Measurements from ENCODE around the gene EMP2.

Gene EMP2

DNA sequence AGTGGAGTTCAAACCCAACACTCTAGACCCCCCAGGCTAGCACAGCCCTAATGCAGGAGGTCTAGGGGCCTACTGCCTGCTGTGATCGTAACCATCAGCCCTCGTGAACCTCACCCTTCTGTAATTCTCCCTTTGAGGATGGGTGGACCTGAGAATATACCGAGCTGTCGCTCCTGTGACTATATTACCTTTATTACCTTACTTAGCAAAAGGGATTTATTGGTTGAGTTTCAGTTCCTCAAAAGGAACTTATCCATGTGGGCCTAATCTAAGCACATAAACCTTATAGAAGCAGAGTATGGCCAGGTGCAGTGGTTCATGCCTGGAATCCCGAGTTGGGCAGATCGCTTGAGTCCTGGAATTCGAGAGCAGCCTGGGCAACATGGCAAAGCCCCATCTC, 19.2 kb upstream of the EMP2 start:
- H3K36me3 ChIP-seq (ENCODE audit: control insufficient read depth, insufficient read depth, low read length), result no peaks in the 10 kb centered on the region
- TF ChIP-seq, protein P1, sequence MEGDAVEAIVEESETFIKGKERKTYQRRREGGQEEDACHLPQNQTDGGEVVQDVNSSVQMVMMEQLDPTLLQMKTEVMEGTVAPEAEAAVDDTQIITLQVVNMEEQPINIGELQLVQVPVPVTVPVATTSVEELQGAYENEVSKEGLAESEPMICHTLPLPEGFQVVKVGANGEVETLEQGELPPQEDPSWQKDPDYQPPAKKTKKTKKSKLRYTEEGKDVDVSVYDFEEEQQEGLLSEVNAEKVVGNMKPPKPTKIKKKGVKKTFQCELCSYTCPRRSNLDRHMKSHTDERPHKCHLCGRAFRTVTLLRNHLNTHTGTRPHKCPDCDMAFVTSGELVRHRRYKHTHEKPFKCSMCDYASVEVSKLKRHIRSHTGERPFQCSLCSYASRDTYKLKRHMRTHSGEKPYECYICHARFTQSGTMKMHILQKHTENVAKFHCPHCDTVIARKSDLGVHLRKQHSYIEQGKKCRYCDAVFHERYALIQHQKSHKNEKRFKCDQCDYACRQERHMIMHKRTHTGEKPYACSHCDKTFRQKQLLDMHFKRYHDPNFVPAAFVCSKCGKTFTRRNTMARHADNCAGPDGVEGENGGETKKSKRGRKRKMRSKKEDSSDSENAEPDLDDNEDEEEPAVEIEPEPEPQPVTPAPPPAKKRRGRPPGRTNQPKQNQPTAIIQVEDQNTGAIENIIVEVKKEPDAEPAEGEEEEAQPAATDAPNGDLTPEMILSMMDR (IDR thresholded peaks at IDR 0.05; ENCODE audit: insufficient read depth, low read length, poor library complexity, severe bottlenecking), result no peak
- H3K27me3 ChIP-seq (replicated peaks; ENCODE audit: control insufficient read depth, insufficient read depth, low read length), result no peaks in the 10 kb centered on the region
- DNase-seq (ENCODE audit: extremely low read depth, insufficient read length), result no peak
- no peak overlapping the region for H3K4me3 ChIP-seq (replicated peaks; ENCODE audit: low read depth, low read length)

DNA sequence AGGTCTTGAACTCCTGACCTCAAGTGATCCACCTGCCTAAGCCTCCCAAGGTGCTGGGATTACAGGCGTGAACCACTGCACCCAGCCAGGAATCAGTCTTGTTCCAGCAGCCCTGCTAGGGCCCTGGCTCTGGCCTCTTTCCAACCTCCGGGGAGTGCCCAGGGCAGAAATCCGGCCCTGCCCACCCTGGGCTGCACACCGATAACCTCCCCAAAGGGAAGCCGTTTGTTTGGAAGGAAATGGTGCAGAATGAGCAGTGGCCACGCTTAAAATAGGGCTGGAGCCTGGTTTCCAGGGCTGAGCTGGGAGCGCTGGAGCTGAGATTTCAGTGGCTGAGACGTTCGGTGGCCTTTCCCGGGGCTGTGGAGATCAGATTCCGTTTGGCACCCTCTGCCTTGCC, 17.8 kb upstream of the EMP2 start:
- H3K4me3 ChIP-seq (replicated peaks; ENCODE audit: low read depth, low read length), result no peak overlapping the region
- DNase-seq (ENCODE audit: extremely low read depth, insufficient read length), result no peak
- H3K27me3 ChIP-seq (replicated peaks; ENCODE audit: control insufficient read depth, insufficient read depth, low read length), result no peaks in the 10 kb centered on the region
- TF ChIP-seq, protein P1 (IDR thresholded peaks at IDR 0.05; ENCODE audit: insufficient read depth, low read length, poor library complexity, severe bottlenecking), result no peak
- H3K36me3 ChIP-seq (ENCODE audit: control insufficient read depth, insufficient read depth, low read length), result no peaks in the 10 kb centered on the region

DNA sequence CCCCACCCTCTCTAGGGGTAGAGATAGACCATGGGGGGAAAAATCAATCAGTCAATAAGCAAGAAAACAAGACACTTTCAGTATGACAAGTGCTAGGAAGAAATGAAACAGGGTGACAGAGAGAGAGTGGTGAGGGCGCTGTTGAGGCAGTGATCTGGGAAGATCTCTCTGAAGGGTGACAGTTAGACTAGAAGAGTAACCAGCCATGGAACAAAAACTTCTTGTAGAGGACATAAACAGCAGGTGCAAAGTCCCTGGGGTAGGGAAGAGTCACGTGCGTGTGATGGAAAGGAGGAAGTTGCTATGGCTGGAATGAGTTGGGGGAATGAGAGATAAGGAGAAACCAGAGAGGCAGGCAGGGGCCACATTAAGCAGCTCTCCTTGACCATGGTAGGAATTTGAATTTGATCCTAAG, 16.8 kb upstream of the EMP2 start:
- Histone ChIP-seq H3K4me3 (replicated peaks; ENCODE audit: low read depth, low read length) (no peak overlapping the region), H3K36me3 (ENCODE audit: control insufficient read depth, insufficient read depth, low read length) (no peaks in the 10 kb centered on the region), H3K27me3 (replicated peaks; ENCODE audit: control insufficient read depth, insufficient read depth, low read length) (no peaks in the 10 kb centered on the region)
- TF ChIP-seq, protein P1 (IDR thresholded peaks at IDR 0.05; ENCODE audit: insufficient read depth, low read length, poor library complexity, severe bottlenecking), result peak; percentile 41
- no peak for DNase-seq (ENCODE audit: extremely low read depth, insufficient read length)

DNA sequence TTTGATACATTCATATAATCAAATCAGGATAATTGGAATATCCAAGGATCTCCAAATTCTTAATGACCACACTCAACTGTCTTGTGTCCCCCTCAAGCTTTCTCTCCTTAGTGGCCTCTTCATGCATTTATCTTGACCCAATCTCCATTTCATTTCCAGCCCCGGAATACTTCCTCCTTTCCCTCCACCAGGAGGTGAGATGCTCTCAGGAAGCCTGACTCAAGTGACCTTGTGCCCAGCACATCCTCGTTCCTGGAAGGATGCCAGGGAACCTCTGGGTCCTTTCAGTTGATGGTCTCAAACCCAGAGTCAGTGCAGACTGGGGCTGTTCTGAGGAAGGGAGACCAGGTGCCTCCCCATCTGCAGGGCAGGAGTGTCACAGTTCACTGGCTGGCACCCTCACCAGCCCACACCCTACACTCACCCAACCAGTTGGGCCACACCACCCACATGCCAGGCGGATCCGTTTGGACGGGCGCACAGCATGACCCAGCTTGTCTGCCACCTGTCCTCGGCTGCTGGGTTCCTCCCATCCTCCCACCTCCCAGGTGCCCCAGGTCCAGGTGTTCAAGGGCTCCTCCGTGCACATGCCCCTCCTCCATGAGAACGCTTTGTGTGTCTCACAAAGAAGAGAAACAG, 14.0 kb upstream of the EMP2 start:
- no peaks in the 10 kb centered on the region; the same call in 1 of the 2 replicates for H3K27me3 ChIP-seq (replicated peaks; ENCODE audit: control insufficient read depth, insufficient read depth, low read length)
- no peak overlapping the region for H3K4me3 ChIP-seq (replicated peaks; ENCODE audit: low read depth, low read length)

DNA sequence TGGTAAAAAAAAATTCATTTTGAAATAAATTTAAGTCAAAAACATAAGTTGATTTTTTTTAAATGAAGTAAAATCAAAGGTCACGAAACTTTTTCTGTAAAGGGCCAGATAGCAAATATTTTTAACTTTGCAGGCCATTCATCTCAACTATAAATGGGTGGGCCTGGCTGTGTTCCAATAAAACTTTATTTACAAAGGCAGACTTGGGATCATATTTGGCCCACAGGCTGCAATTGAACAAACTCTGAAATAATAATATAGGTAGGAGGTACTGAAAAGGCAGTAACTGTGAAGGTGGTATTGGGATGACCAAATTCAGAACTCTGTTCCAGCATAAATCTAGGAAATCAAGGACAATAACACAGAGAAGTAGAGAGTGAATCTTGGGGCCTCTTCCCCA, 12.2 kb upstream of the EMP2 start:
- Histone ChIP-seq H3K36me3 (ENCODE audit: control insufficient read depth, insufficient read depth, low read length) (no peaks in the 10 kb centered on the region), H3K27me3 (replicated peaks; ENCODE audit: control insufficient read depth, insufficient read depth, low read length) (no peaks in the 10 kb centered on the region; the same call in 1 of the 2 replicates), H3K4me3 (replicated peaks; ENCODE audit: low read depth, low read length) (no peak overlapping the region)
- TF ChIP-seq, protein P1 (IDR thresholded peaks at IDR 0.05; ENCODE audit: insufficient read depth, low read length, poor library complexity, severe bottlenecking), result no peak
- no peak for DNase-seq (ENCODE audit: extremely low read depth, insufficient read length)

More for the DNA sequence above, 14.0 kb upstream of the EMP2 start:
- peak; percentile 30 for DNase-seq (ENCODE audit: extremely low read depth, insufficient read length)
- H3K36me3 ChIP-seq (ENCODE audit: control insufficient read depth, insufficient read depth, low read length), result no peaks in the 10 kb centered on the region
- TF ChIP-seq, protein P1 (IDR thresholded peaks at IDR 0.05; ENCODE audit: insufficient read depth, low read length, poor library complexity, severe bottlenecking), result no peak

DNA sequence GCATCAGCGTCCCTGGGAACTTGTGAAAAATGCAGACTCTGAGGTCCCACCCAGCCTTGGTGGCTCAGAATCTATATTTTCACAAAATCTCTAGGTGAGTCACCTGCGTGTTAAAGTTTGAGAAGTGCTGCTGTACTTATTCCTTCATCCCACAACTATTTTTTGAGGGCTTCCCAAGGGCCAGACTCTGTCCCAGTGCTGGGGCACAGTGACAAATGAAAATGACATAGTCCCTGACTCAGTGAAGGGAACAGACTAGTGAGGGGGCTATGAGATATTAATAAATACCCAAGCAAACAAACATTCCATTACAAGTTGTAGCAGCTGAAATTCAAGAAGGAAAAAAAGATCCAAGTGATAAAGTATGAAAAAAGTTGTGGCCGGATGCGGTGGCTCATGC, 9.9 kb upstream of the EMP2 start:
- no peak for DNase-seq (ENCODE audit: extremely low read depth, insufficient read length)
- no peak overlapping the region for H3K4me3 ChIP-seq (replicated peaks; ENCODE audit: low read depth, low read length)
- TF ChIP-seq, protein P1 (IDR thresholded peaks at IDR 0.05; ENCODE audit: insufficient read depth, low read length, poor library complexity, severe bottlenecking), result no peak
- H3K27me3 ChIP-seq (replicated peaks; ENCODE audit: control insufficient read depth, insufficient read depth, low read length), result no peaks in the 10 kb centered on the region; the same call in 1 of the 2 replicates
- no peaks in the 10 kb centered on the region for H3K36me3 ChIP-seq (ENCODE audit: control insufficient read depth, insufficient read depth, low read length)

All from GM06990 (cell line).